ACHN (cell line): ENCODE measurements around the gene DOK7.

Source experiments
- DNase-seq: peaks from one replicate; pipeline ENCODE4 v3.0.0-alpha.2; 2015
- in situ Hi-C: cut with HindIII; loops from 2 replicates; pipeline ENCODE4 v1.10.0; 2017; ENCODE audit warnings: low sequenced_read_pairs, low pct_ligation_motif_present, low pct_unique_long_range_greater_than_20kb

The DOK7 gene

GRCh38 chr4:3462790-3463415 is at the start of gene DOK7:
Gene DOK7 (plus strand): TSS chr4:3463306. CDS start chr4:3463376, 70 bp downstream.
- no peak for DNase-seq
- in situ Hi-C loops, result no loop called here

GRCh38 chr4:3413675-3414420 is 49.3 kb upstream of the DOK7 start:
- DNase-seq, result no peak
- in situ Hi-C loops, result no loop called here

GRCh38 chr4:3414421-3415279 is 48.5 kb upstream of the DOK7 start:
- in situ Hi-C loops, result no loop called here
- DNase-seq, result no peak

GRCh38 chr4:3415471-3416141 is 47.5 kb upstream of the DOK7 start:
- DNase-seq, result no peak
- in situ Hi-C loops, result no loop called here

- no peak for DNase-seq
- in situ Hi-C loops, result no loop called here
Measured at GRCh38 chr4:3416270-3416669, 46.8 kb upstream of the DOK7 start.

GRCh38 chr4:3416821-3417221 is 46.3 kb upstream of the DOK7 start:
- in situ Hi-C loops, result no loop called here
- DNase-seq, result no peak

- DNase-seq, result no peak
- in situ Hi-C loops, result no loop called here
Measured at GRCh38 chr4:3417448-3417847, 45.7 kb upstream of the DOK7 start.

- no peak for DNase-seq
- in situ Hi-C loops, result no loop called here
Measured at GRCh38 chr4:3418029-3418762, 44.9 kb upstream of the DOK7 start.

- no peak for DNase-seq
- in situ Hi-C loops, result no loop called here
Measured at GRCh38 chr4:3419836-3420605, 43.1 kb upstream of the DOK7 start.

GRCh38 chr4:3420606-3420955 is 42.5 kb upstream of the DOK7 start:
- in situ Hi-C loops, result no loop called here
- DNase-seq, result no peak

GRCh38 chr4:3420956-3421355 is 42.1 kb upstream of the DOK7 start:
- in situ Hi-C loops, result no loop called here
- no peak for DNase-seq

GRCh38 chr4:3421470-3421869 is 41.6 kb upstream of the DOK7 start:
- no peak for DNase-seq
- in situ Hi-C loops, result no loop called here

- in situ Hi-C loops, result no loop called here
- no peak for DNase-seq
Measured at GRCh38 chr4:3422241-3422801, 40.8 kb upstream of the DOK7 start.

- in situ Hi-C loops, result no loop called here
- DNase-seq, result no peak
Measured at GRCh38 chr4:3422808-3423297, 40.3 kb upstream of the DOK7 start.

GRCh38 chr4:3423406-3423805 is 39.7 kb upstream of the DOK7 start:
- no peak for DNase-seq
- in situ Hi-C loops, result no loop called here

GRCh38 chr4:3423952-3424351 is 39.2 kb upstream of the DOK7 start:
- in situ Hi-C loops, result no loop called here
- DNase-seq, result no peak

- DNase-seq, result no peak
- in situ Hi-C loops, result no loop called here
Measured at GRCh38 chr4:3424522-3425095, 38.5 kb upstream of the DOK7 start.
